ENCODE results near the gene ZMYM1.

- TF ChIP-seq CTCF (IDR thresholded peaks at IDR 0.05) = no peak
- no peak for TF ChIP-seq POLR2A (IDR thresholded peaks at IDR 0.05)
Measured at GRCh38 chr1:35151220-35151619, 72.0 kb downstream of the ZMYM1 start.

Data from uterus (tissue), 2 donors.